T-cell (primary cell): Measurements from ENCODE around the gene GPR179. TPM values are rescaled to one million over a fixed set of nuclear protein-coding genes. Genes with fewer than 3 reads are reported as not detected.
"Not testable (repeated sequence)": the region's sequence is repeated elsewhere in the genome, so short reads cannot be mapped to it uniquely, and the experiment has no call there.

Experiments
- ATAC-seq, 4 experiments: fragments of 200-7000 bp in 3 of 4; fragments of 150-1000 bp in 1 of 4; cut with Tn5 transposase; replicated peaks in 1 of 4; 1 replicate in 3 of 4; 2 replicates in 1 of 4; pipeline ENCODE4 v1.10.0; 2021; ENCODE audit warnings: moderate library complexity in 3 of 4, mild to moderate bottlenecking in 2 of 4, moderate number of reproducible peaks in 1 of 4
- CTCF ChIA-PET, 2 donors: fragments of 300-600 bp; sonication (Branson Sonifier 250); formaldehyde crosslinking; loops; one replicate each; lab custom pipeline; 2022; ENCODE audit warnings: antibody characterized with exemption in 2 of 2; lab: Charles Lee
- POLR2A ChIA-PET, 2 donors: fragments of 300-600 bp; sonication (Branson Sonifier 250); formaldehyde crosslinking; loops; one replicate each; lab custom pipeline; 2022; ENCODE audit warnings: antibody characterized with exemption in 2 of 2; lab: Charles Lee
- DNase-seq, 35 experiments: peaks; one replicate each; pipeline versions ENCODE4 v3.0.0 to v3.0.0-alpha.2; 2013 to 2023
- H3K27ac ChIP-seq: one replicate; pipeline ENCODE4 v1.5.1; 2013; ENCODE audit warnings: low read length
- H3K27me3 ChIP-seq, 2 experiments: replicated peaks in 1 of 2; 1 replicate in 1 of 2; 2 replicates in 1 of 2; pipeline versions ENCODE4 v1.6.1 to v1.7.0; 2013; ENCODE audit warnings: low read length in 1 of 2, mixed read lengths in 1 of 2; ENCODE audit not compliant: control insufficient read depth in 2 of 2, insufficient read depth in 2 of 2; ENCODE audit errors: extremely low read depth in 1 of 2
- H3K36me3 ChIP-seq, 2 donors: 1 replicate in 1 of 2; 2 replicates in 1 of 2; pipeline versions ENCODE4 v1.6.1 to v1.7.0; 2013; ENCODE audit warnings: low read length in 1 of 2; ENCODE audit not compliant: control insufficient read depth in 2 of 2, insufficient read depth in 1 of 2; ENCODE audit errors: extremely low read depth in 1 of 2
- H3K4me1 ChIP-seq, 2 experiments: 1 replicate in 1 of 2; 2 replicates in 1 of 2; pipeline versions ENCODE4 v1.6.1 to v1.7.0; 2013; ENCODE audit warnings: low read length in 2 of 2, mixed read lengths in 1 of 2; ENCODE audit not compliant: insufficient read depth in 2 of 2, control insufficient read depth in 1 of 2; ENCODE audit errors: extremely low read depth in 1 of 2
- H3K4me3 ChIP-seq, 2 donors: 1 replicate in 1 of 2; 2 replicates in 1 of 2; pipeline versions ENCODE4 v1.5.1 to v1.7.0; 2013; ENCODE audit warnings: mild to moderate bottlenecking in 2 of 2, low read length in 1 of 2, moderate library complexity in 1 of 2; ENCODE audit not compliant: control insufficient read depth in 1 of 2; ENCODE audit errors: extremely low read depth in 1 of 2
- H3K9me3 ChIP-seq: 2 replicates; pipeline ENCODE4 v1.7.0; 2013
- H3K27ac Mint-ChIP-seq, 2 donors: one replicate each; pipeline ENCODE4 v1.8.0; 2020 to 2021; ENCODE audit warnings: mild to moderate bottlenecking in 2 of 2, mixed read lengths in 2 of 2
- H3K27me3 Mint-ChIP-seq, 2 donors: one replicate each; pipeline ENCODE4 v1.8.0; 2021 to 2022; ENCODE audit warnings: mixed read lengths in 2 of 2
- H3K36me3 Mint-ChIP-seq: one replicate; pipeline ENCODE4 v1.8.0; 2021; ENCODE audit warnings: mixed read lengths
- H3K4me1 Mint-ChIP-seq, 3 donors: one replicate each; pipeline ENCODE4 v1.8.0; 2020 to 2022; ENCODE audit warnings: mixed read lengths in 3 of 3, mild to moderate bottlenecking in 1 of 3
- H3K4me3 Mint-ChIP-seq, 3 donors: one replicate each; pipeline ENCODE4 v1.8.0; 2020 to 2022; ENCODE audit warnings: mild to moderate bottlenecking in 3 of 3, mixed read lengths in 3 of 3, moderate library complexity in 3 of 3
- H3K9me3 Mint-ChIP-seq, 3 donors: one replicate each; pipeline ENCODE4 v1.8.0; 2020 to 2022; ENCODE audit warnings: mixed read lengths in 3 of 3
- WGBS: methylation state at CpG from one replicate; pipeline ENCODE4 v1.1.5; 2013; ENCODE audit warnings: missing lambda C conversion rate; ENCODE audit not compliant: insufficient coverage; 5-methylcytosine and 5-hydroxymethylcytosine counted together
- total RNA-seq, 35 experiments: library from RNA in 6 of 35; stranded (reverse) in 6 of 35; fragments of 120-200 nt in 1 of 35; gene quantifications; one replicate each; pipeline versions ENCODE4 v1.2.1 to v1.2.4 and lab custom pipeline; 2013 to 2026

Gene GPR179
- total RNA-seq, 5 donors from 2014 or later (not counting 1 experiment from before 2014, with no cell fraction given) = 0.03 to 0.53 (median 0.08) TPM; not detected in 1

DNA sequence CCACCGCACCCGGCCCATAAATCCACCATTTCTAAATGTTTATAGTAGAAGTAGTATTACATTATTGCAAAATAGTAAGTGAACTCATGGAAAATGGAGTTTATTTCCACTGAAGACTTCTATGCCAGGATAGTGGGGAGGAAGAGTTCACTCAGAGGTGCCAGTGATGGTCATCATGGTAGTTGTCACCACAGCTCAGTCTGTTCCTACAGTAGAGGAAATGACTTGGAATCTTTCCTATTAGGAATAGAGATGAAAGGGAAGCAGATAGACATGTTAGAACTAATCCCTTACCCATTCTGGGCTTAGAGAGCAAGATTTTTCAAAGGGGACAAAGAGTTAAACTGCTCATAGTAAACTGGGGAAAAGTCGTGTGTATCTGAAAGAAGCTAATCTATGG lies 26.7 kb downstream of the GPR179 start:
- ChIA-PET POLR2A (no interaction called here), CTCF (no interaction called here)
- no peaks in the 10 kb centered on the region for H3K4me1 ChIP-seq
- ATAC-seq (no peak), DNase-seq (no peak)
- H3K9me3 ChIP-seq = no peaks in the 10 kb centered on the region
- Mint-ChIP-seq H3K27me3 (no peaks in the 10 kb centered on the region), H3K4me1 (no peaks in the 10 kb centered on the region), H3K4me3 (no peak overlapping the region), H3K27ac (no peak overlapping the region), H3K9me3 (no peaks in the 10 kb centered on the region), H3K36me3 (peaks cover 34% of the 10 kb centered on the region)
- no peaks in the 10 kb centered on the region for H3K27me3 ChIP-seq
- no CpG with 5 or more reads among the region's 3 CpGs for WGBS
- H3K4me3 ChIP-seq = no peak overlapping the region
- H3K27ac ChIP-seq = no peak overlapping the region
- H3K36me3 ChIP-seq = peaks cover 6 to 19% of the 10 kb centered on the region in 2 donors

DNA sequence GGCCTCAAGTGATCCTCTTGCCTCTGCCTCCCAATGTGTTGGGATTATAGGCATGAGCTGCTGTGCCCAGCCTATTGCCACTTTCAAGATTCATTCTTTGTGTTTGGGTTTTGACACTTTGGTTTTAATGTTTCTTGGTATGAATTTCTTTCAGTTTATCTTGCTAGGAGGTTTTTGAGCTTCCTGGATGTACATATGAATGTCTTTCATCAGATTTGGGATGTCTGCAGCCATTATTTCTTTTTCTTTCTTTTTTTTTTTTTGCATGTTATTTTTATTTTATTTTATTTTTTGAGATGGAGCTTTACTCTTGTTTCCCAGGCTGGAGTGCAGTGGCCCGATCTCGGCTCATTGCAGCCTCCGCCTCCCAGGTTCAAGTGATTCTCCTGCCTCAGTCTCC lies 28.3 kb downstream of the GPR179 start:
- H3K9me3 Mint-ChIP-seq = no peaks in the 10 kb centered on the region
- H3K36me3 Mint-ChIP-seq = peaks cover 30% of the 10 kb centered on the region

DNA sequence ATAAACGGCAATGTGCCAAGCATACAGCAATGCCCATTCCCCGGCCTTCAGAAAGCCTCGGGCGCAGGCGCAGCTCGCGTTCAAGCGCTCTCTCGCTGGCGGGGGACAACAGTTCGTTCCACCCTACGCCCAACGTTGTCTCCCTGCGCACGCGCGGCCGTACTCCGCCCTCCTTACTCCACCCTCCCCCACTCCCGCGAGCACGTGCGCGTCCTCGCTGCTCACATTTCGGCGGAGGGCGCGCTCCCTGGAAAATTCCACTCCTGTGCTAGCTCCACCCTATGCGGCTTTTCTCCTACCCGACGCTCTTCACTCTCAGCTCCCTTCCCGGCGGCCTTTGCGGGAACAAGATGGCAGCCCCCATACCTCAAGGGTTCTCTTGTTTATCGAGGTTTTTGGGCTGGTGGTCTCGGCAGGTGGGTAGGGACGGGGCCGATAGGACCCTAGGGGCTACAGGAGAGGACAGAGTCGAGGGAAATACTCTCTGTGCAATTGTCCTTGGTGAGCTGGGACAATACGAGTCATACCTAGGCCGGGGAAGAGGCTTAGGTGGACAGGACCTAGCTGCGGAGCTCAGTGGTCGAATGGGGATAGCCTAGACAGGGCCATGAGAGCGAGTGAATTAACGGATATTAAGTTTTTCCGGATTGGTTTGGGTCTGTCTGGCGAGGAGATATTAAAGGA lies 46.8 kb downstream of the GPR179 start, which contains the start of gene MRPL45:
MRPL45 (plus strand) TSS at position 335 of the 684 bp plus-strand sequence; CDS start at position 351, 16 bp downstream.
- H3K36me3 ChIP-seq, POLR2A ChIA-PET, H3K36me3 Mint-ChIP-seq, H3K9me3 Mint-ChIP-seq, H3K27me3 Mint-ChIP-seq, H3K27me3 ChIP-seq, H3K9me3 ChIP-seq, H3K4me1 ChIP-seq: not testable (repeated sequence)
- ATAC-seq = peak; percentile 93 to 97 (median 95)
- Histone ChIP-seq H3K4me3 (peak within 1 kb of the TSS; percentile 49 to 53), H3K27ac (peak within 1 kb of the TSS; percentile 77)
- DNase-seq = peak; percentile 88 to 97 (median 94)
- H3K4me3 Mint-ChIP-seq = peak within 1 kb of the TSS; percentile 84 to 90 (median 89)
- peak within 1 kb of the TSS; percentile 92 to 97 for H3K27ac Mint-ChIP-seq
- CTCF ChIA-PET = interaction anchor here in 1 of 2 donors (0.6 kb wide), 1 partner anchor 27 kb away, joined by 6 read pairs; no protein-coding TSS in a partner anchor
- peaks cover 4 to 14% (median 12%) of the 10 kb centered on the region in 3 donors for H3K4me1 Mint-ChIP-seq
- WGBS = 0% methylated on average over 26 of the region's 48 CpGs

More for the DNA sequence above, 28.3 kb downstream of the GPR179 start:
- Mint-ChIP-seq H3K27ac (no peak overlapping the region), H3K4me1 (no peaks in the 10 kb centered on the region), H3K4me3 (no peak overlapping the region), H3K27me3 (no peaks in the 10 kb centered on the region)
- DNase-seq = no peak
- Histone ChIP-seq H3K4me3 (no peak overlapping the region), H3K9me3 (no peaks in the 10 kb centered on the region), H3K4me1 (no peaks in the 10 kb centered on the region), H3K27me3 (no peaks in the 10 kb centered on the region), H3K36me3 (peaks cover 6 to 13% of the 10 kb centered on the region in 2 donors), H3K27ac (no peak overlapping the region)
- no peak for ATAC-seq
- POLR2A ChIA-PET = interaction anchor here in 1 of 2 donors (0.7 kb wide), 1 partner anchor 114 kb away, joined by 8 read pairs; no protein-coding TSS in a partner anchor
- CTCF ChIA-PET = interaction anchor here (0.6 to 0.7 kb wide), 3 partner anchors 25 to 436 kb away, joined by 3 to 6 read pairs (median 4); no protein-coding TSS in a partner anchor
- no CpG with 5 or more reads among the region's 3 CpGs for WGBS

DNA sequence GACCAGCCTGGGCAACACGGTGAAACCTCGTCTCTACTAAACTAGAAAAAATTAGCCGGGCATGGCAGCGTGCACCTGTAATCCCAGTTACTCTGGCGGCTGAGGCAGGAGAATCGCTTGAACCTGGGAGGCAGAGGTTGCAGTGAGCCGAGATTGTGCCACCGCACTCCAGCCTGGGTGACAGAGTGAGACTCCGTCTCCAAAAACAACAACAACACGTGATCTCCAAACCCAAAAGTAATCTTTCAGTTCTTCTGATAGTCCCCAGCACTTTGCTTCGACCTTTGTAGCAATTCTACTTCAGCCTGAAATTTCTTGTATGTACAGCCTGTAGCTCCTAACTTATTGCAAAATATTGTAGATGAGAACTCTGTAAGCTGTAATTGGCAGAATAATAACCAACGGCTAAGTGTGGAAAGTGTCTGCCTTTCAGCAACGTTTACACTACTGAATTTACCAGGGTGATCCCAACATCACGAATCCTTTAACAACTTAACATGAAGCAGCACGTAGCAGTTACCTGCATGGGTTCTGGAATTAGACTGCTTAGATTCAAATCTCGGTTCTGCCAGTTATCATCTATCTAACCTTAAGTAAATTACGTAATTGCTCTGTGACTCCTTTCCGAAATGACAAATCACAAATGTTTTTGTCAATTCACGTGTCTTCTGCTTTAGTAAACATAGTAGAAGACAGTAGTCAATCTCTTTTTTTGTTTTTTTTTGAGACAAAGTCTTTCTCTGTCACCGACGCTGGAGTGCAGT lies 48.0 kb downstream of the GPR179 start:
- not testable (repeated sequence) for DNase-seq, H3K36me3 Mint-ChIP-seq
- CTCF ChIA-PET = interaction anchor here in 1 of 2 donors (0.6 kb wide), 1 partner anchor 1480 kb away, joined by 4 read pairs; no protein-coding TSS in a partner anchor

DNA sequence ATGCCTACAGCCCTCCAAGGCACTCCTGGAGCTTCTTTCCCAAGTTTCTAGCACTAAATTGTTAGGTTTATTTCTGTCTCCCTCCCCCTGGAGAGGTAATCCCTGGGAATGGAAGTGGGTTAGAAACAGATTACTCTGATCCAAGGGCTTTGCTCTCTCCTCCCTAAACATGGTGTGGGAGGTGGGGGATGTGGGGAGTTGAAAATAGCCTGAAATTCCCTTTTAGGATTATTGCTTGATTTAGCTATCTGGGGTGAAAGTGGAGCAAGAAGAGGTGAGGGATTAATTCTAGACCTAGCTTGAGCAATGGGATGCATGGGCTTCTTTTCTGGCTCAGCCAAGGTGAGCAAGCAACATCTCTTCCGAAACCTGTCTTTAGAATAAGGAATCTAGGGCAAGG lies 54.0 kb downstream of the GPR179 start:
- H3K36me3 Mint-ChIP-seq, H3K9me3 Mint-ChIP-seq, H3K4me3 ChIP-seq, H3K4me1 Mint-ChIP-seq, H3K27ac ChIP-seq, DNase-seq, ATAC-seq, H3K4me1 ChIP-seq, H3K27ac Mint-ChIP-seq, POLR2A ChIA-PET, H3K9me3 ChIP-seq, CTCF ChIA-PET, H3K4me3 Mint-ChIP-seq, H3K36me3 ChIP-seq, H3K27me3 Mint-ChIP-seq, H3K27me3 ChIP-seq: not testable (repeated sequence)
- WGBS = no CpG with 5 or more reads among the region's 1 CpG

More for the DNA sequence above, 48.0 kb downstream of the GPR179 start:
- H3K27me3 Mint-ChIP-seq, ATAC-seq, H3K27me3 ChIP-seq, H3K36me3 ChIP-seq, H3K9me3 ChIP-seq, H3K27ac ChIP-seq, H3K9me3 Mint-ChIP-seq, POLR2A ChIA-PET, H3K4me1 ChIP-seq: not testable (repeated sequence)
- Mint-ChIP-seq H3K27ac (peak overlapping the region; percentile 92 to 97), H3K4me1 (peaks cover 4 to 14% (median 12%) of the 10 kb centered on the region in 3 donors), H3K4me3 (peak overlapping the region; percentile 84 to 90 (median 89))
- 92% methylated on average over 4 of the region's 21 CpGs for WGBS
- peak overlapping the region in 1 of 2 donors; percentile 53 for H3K4me3 ChIP-seq

DNA sequence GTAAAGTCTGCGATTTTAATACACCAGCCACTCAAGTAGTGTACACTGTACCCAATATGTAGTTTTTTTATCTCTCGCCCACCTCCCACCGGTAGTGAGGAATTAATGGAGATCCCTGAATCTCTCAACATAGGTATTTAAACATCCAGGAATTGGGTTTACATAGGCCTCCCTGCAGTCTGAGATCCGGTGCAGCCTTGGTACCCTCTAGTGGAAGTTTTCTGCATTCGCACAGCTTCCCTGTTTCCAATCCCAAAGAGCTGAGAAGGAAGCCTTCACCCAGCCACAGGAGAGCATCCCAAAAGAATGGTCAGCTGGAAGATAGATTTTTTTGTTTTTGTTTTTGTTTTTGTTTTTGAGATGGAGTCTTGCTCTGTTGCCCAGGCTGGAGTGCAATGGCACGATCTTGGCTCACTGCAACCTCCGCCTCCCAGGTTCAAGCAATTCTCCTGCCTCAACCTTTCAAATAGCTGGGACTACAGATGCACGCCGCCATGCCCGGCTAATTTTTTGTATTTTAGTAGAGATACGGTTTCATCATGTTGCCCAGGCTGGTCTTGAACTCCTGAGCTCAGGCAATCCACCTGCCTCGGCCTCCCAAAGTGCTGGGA lies 55.4 kb downstream of the GPR179 start:
- H3K4me3 Mint-ChIP-seq, CTCF ChIA-PET, H3K4me3 ChIP-seq, H3K27me3 Mint-ChIP-seq, H3K27ac Mint-ChIP-seq, H3K36me3 Mint-ChIP-seq, POLR2A ChIA-PET, ATAC-seq, H3K36me3 ChIP-seq, H3K9me3 ChIP-seq, H3K27me3 ChIP-seq, H3K9me3 Mint-ChIP-seq, H3K27ac ChIP-seq, H3K4me1 ChIP-seq, H3K4me1 Mint-ChIP-seq: not testable (repeated sequence)
- peak in 1 of 35 experiments; percentile 1 for DNase-seq
- WGBS = no CpG with 5 or more reads among the region's 12 CpGs
